Testis (tissue), 3 donors: Measurements from ENCODE around the gene GRK3. TPM values are rescaled to one million over a fixed set of nuclear protein-coding genes. Genes with fewer than 3 reads are reported as not detected.

Experiments used
- DNase-seq: peaks from one replicate; pipeline ENCODE4 v3.0.0-alpha.2; 2019
- H3K27ac ChIP-seq, 2 donors: fragments of 200-600 bp; sonication (generic); one replicate each; pipeline ENCODE4 v1.5.1; 2019
- H3K27me3 ChIP-seq: fragments of 200-600 bp; sonication (generic); one replicate; pipeline ENCODE4 v1.5.1; 2019
- H3K36me3 ChIP-seq: fragments of 200-600 bp; sonication (generic); one replicate; pipeline ENCODE4 v1.5.1; 2017; ENCODE audit warnings: low read depth; ENCODE audit errors: missing control alignments
- H3K4me1 ChIP-seq: fragments of 200-600 bp; sonication (generic); one replicate; pipeline ENCODE4 v1.5.1; 2019
- H3K4me3 ChIP-seq, 2 donors: fragments of 200-600 bp; sonication (generic); one replicate each; pipeline ENCODE4 v1.5.1; 2017 to 2019
- H3K9me3 ChIP-seq: fragments of 200-600 bp; sonication (generic); one replicate; pipeline ENCODE4 v1.5.1; 2017
- POLR2A ChIP-seq: fragments of 450-650 bp; IDR thresholded peaks from one replicate; pipeline ENCODE4 v1.6.1; 2017; ENCODE audit warnings: antibody characterized with exemption, mild to moderate bottlenecking, moderate library complexity
- WGBS, 2 donors: methylation state at CpG; one replicate each; pipeline ENCODE4 v1.1.5; 2018; 5-methylcytosine and 5-hydroxymethylcytosine counted together
- intact Hi-C: fragments of 100-400 bp; cut with DNase I; formaldehyde crosslinking; loops from one replicate; pipeline ENCODE4 v1.15.1; 2023; ENCODE audit warnings: low total_unique reads
- polyA plus RNA-seq: library from polyadenylated mRNA; stranded (reverse); fragments of 350-450 nt; fragmentation: Illumina TruSeq; extraction: RNeasy Lipid Tissue Mini Kit (QIAGEN cat#74804); gene quantifications from one replicate; pipeline ENCODE4 v1.2.3, GENCODE V29; 2014; ENCODE audit warnings: low read depth, low replicate concordance; ENCODE audit not compliant: insufficient read depth
- total RNA-seq, 2 donors: library from RNA; depleted of rRNA; stranded (reverse); fragments of >200 nt; gene quantifications; one replicate each; pipeline ENCODE4 v1.2.3, GENCODE V29; 2016
- TF ChIP-seq, protein P1 (sequence below), 3 experiments: fragments of 450-650 bp in 2 of 3; fragments of 200-600 bp in 1 of 3; sonication (generic) in 1 of 3; IDR thresholded peaks; one replicate each; pipeline ENCODE4 v1.5.1; 2016 to 2019; ENCODE audit warnings: antibody characterized with exemption in 3 of 3, mild to moderate bottlenecking in 2 of 3, moderate library complexity in 1 of 3

Gene GRK3
- total and polyA plus RNA-seq, 3 donors from 2014 or later: 10.9 to 46.0 (median 12.8) TPM

DNA sequence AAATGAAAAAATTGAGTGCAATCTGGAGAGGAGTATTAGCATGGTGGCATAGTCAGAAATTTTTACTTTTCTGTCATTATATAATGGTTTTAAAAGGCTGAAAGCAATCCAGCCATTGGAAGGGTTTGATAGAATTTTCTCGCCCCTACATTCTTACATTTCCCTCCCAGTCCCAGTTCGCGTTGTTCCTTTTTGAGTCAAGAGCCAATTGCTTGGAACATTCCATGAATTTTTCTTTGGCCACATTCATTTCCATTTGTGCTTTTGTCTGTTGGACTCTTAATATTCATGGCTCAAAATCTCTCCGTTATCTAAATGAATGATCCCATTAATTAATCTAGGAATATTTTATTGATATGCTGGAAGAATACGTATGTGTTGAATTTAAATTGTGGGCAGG lies 66.0 kb downstream of the GRK3 start:
- WGBS, 2 donors: 52 to 53% methylated on average over 5 of the region's 5 CpGs

DNA sequence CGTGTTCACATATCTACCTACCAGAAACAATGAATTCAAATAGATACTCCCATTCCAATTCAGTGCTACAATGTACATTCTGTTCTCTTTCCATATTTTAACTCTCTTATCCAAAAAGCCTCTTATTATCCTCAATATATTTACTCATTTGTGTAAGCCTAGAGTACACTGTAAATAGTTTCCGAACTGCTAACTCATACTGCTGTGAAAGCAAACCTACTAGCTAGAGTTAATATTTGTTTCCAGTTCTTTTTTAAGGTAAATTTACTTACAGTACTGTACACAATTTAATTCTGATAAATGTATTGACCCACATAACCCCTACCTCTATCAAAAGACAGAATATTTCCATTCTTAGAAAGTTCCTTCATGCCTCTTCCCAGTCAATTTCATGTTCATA lies 71.8 kb downstream of the GRK3 start:
- TF ChIP-seq, protein P1, sequence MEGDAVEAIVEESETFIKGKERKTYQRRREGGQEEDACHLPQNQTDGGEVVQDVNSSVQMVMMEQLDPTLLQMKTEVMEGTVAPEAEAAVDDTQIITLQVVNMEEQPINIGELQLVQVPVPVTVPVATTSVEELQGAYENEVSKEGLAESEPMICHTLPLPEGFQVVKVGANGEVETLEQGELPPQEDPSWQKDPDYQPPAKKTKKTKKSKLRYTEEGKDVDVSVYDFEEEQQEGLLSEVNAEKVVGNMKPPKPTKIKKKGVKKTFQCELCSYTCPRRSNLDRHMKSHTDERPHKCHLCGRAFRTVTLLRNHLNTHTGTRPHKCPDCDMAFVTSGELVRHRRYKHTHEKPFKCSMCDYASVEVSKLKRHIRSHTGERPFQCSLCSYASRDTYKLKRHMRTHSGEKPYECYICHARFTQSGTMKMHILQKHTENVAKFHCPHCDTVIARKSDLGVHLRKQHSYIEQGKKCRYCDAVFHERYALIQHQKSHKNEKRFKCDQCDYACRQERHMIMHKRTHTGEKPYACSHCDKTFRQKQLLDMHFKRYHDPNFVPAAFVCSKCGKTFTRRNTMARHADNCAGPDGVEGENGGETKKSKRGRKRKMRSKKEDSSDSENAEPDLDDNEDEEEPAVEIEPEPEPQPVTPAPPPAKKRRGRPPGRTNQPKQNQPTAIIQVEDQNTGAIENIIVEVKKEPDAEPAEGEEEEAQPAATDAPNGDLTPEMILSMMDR (IDR thresholded peaks at IDR 0.05): no peak
- no peak for TF ChIP-seq POLR2A
- Histone ChIP-seq H3K4me3 (no peak overlapping the region), H3K27me3 (no peaks in the 10 kb centered on the region), H3K36me3 (no peaks in the 10 kb centered on the region), H3K27ac (no peak overlapping the region), H3K9me3 (no peaks in the 10 kb centered on the region), H3K4me1 (no peaks in the 10 kb centered on the region)
- intact Hi-C loops: no loop called here
- WGBS, 2 donors: 68 to 74% methylated on average over 2 of the region's 2 CpGs
- DNase-seq: no peak

More for the DNA sequence above, 66.0 kb downstream of the GRK3 start:
- intact Hi-C loops: no loop called here
- Histone ChIP-seq H3K27me3 (no peaks in the 10 kb centered on the region), H3K4me3 (no peak overlapping the region), H3K27ac (peak overlapping the region in 1 of 2 donors; percentile 65), H3K36me3 (no peaks in the 10 kb centered on the region), H3K9me3 (no peaks in the 10 kb centered on the region), H3K4me1 (peaks cover 9% of the 10 kb centered on the region)
- peak; percentile 20 for DNase-seq
- no peak for TF ChIP-seq POLR2A
- TF ChIP-seq, protein P1 (IDR thresholded peaks at IDR 0.05): no peak

DNA sequence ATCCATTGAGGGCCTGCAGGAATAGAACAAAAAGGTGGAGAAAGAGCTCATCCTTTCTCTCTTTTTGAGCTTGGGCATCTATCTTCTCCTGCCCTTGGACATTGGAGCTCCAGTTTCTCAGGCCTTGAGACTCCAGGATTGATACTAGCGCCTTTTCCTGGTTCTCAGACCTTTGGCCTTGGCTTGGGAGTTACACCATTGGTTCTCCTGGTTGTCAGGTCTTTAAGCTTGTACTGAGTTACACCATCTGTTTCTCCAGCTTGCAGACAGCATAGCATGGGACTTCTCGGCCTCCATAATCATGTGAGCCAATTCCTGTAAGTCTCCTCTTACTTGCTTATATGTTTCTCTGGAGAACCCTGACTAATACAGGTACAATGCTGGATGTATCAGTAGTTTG lies 72.6 kb downstream of the GRK3 start:
- TF ChIP-seq, protein P1 (IDR thresholded peaks at IDR 0.05): no peak
- no peak for TF ChIP-seq POLR2A
- H3K27ac ChIP-seq: no peak overlapping the region
- no peak overlapping the region for H3K4me3 ChIP-seq
- H3K27me3 ChIP-seq: no peaks in the 10 kb centered on the region
- H3K9me3 ChIP-seq: no peaks in the 10 kb centered on the region
- intact Hi-C loops: no loop called here
- no peaks in the 10 kb centered on the region for H3K4me1 ChIP-seq
- no peaks in the 10 kb centered on the region for H3K36me3 ChIP-seq
- 57 to 81% methylated on average over 2 of the region's 2 CpGs for WGBS, 2 donors
- no peak for DNase-seq

DNA sequence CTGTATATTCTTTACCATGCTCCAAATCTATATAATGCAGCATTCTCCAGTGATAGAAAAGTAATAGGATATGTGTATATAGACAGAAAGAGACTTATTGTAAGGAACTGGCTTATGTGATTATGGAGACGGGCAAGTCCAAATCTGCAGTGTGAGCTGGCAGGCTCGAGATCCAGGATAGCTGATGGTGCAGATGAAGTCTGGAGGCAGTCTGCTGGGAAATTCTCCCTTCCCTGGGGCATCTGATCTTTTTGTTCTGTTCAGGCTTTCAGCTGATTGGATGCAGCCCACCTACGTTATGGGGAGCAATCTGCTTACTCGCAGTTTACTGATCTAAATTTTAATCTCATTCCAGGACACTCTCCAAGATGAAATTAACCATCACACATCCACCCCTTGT lies 73.2 kb downstream of the GRK3 start:
- TF ChIP-seq POLR2A: no peak
- TF ChIP-seq, protein P1 (IDR thresholded peaks at IDR 0.05): no peak
- WGBS, 2 donors: 88 to 91% methylated on average over 4 of the region's 4 CpGs
- intact Hi-C loops: no loop called here

GRCh38 chr22:25638638-25639037 lies 74.2 kb downstream of the GRK3 start:
- H3K4me3 ChIP-seq: no peak overlapping the region
- no peaks in the 10 kb centered on the region for H3K4me1 ChIP-seq
- no peaks in the 10 kb centered on the region for H3K36me3 ChIP-seq
- no peak for DNase-seq
- no peak overlapping the region for H3K27ac ChIP-seq
- H3K9me3 ChIP-seq: no peaks in the 10 kb centered on the region
- 92 to 100% methylated on average over 1 of the region's 1 CpG for WGBS, 2 donors
- TF ChIP-seq, protein P1 (IDR thresholded peaks at IDR 0.05): no peak
- TF ChIP-seq POLR2A: no peak
- no peaks in the 10 kb centered on the region for H3K27me3 ChIP-seq
- intact Hi-C loops: no loop called here

More for the DNA sequence above, 73.2 kb downstream of the GRK3 start:
- Histone ChIP-seq H3K27me3 (no peaks in the 10 kb centered on the region), H3K4me3 (no peak overlapping the region), H3K27ac (no peak overlapping the region), H3K9me3 (no peaks in the 10 kb centered on the region), H3K4me1 (no peaks in the 10 kb centered on the region), H3K36me3 (no peaks in the 10 kb centered on the region)
- no peak for DNase-seq
